Measurements from ENCODE around the gene OLFML1. TPM values are rescaled to one million over a fixed set of nuclear protein-coding genes. Genes with fewer than 3 reads are reported as not detected.

Gene OLFML1
- total RNA-seq, 6 experiments from 2014 or later, result 2.2 to 5.5 (median 3.0) TPM

DNA sequence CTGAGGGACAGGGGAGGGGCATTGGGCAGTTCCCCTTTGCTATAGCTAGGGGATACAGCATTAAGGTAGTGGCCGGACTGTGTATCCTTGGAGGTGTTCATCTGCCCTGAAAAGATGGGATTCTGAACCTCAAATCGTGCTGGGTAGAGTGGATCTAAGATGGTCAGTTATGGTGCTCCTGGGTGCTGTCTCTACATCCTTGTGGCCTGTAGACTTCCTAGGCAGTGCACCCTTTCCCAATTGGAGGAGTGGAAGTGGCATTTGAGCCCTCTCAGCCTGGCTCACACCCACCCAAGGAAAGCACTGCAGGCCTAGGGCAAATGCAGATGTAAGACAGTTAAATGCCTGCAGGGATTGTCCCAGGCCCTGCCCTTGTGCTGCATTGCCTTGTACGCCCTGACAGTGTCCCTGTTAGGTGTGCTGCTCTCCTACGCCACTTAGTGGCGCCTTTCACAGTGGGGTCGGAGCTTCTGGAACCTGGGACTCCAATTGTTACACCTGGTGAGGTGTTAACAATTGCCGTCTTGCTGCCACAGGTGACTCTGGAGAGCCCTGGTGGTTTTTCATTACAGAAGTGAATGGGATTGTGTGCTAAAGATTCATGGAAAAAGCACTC is 63.5 kb downstream of the OLFML1 start:
- Histone ChIP-seq H3K4me1 (peaks cover 0 to 9% (median 0%) of the 10 kb centered on the region in 4 donors), H3K4me3 (no peak overlapping the region), H3K27ac (no peak overlapping the region), H3K9me3 (no peaks in the 10 kb centered on the region), H3K36me3 (no peaks in the 10 kb centered on the region), H3K27me3 (no peaks in the 10 kb centered on the region)
- intact Hi-C loops (cut with DNase I), result no loop called here
- WGBS (ENCODE audit: insufficient coverage, low coverage, low lambda C conversion rate, missing lambda C conversion rate), result 57% methylated on average over 2 of the region's 7 CpGs
- ATAC-seq (peak; percentile 93 to 95 (median 94)), DNase-seq (peak; percentile 55 to 63 (median 62))
- TF ChIP-seq, protein P1, sequence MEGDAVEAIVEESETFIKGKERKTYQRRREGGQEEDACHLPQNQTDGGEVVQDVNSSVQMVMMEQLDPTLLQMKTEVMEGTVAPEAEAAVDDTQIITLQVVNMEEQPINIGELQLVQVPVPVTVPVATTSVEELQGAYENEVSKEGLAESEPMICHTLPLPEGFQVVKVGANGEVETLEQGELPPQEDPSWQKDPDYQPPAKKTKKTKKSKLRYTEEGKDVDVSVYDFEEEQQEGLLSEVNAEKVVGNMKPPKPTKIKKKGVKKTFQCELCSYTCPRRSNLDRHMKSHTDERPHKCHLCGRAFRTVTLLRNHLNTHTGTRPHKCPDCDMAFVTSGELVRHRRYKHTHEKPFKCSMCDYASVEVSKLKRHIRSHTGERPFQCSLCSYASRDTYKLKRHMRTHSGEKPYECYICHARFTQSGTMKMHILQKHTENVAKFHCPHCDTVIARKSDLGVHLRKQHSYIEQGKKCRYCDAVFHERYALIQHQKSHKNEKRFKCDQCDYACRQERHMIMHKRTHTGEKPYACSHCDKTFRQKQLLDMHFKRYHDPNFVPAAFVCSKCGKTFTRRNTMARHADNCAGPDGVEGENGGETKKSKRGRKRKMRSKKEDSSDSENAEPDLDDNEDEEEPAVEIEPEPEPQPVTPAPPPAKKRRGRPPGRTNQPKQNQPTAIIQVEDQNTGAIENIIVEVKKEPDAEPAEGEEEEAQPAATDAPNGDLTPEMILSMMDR (IDR thresholded peaks at IDR 0.05), result peak; percentile 51 to 68 (median 58)
- TF ChIP-seq POLR2A (IDR thresholded peaks at IDR 0.05), result no peak

DNA sequence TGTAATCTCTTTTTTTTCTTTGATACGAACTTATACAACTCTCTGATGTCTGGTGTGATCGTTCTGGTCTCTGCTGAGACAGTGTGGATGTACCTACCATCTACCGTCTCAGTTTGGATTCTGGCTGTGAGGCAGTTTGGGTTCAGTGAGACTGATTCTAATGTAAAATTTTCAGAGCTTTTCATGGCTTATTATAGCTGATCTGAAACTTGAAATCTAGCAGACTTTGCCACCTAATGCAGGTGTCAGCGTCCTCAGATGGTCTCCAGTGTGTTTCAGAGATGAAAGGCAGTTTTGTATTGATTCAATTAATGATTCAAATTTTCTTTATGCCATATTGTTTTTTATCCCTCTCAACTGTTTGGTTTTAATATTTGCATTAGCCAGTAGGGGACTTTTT is 64.4 kb downstream of the OLFML1 start:
- Histone ChIP-seq H3K27me3 (no peaks in the 10 kb centered on the region), H3K4me3 (no peak overlapping the region), H3K9me3 (no peaks in the 10 kb centered on the region), H3K27ac (no peak overlapping the region), H3K4me1 (peaks cover 0 to 13% (median 0%) of the 10 kb centered on the region in 4 donors), H3K36me3 (no peaks in the 10 kb centered on the region)
- no peak for TF ChIP-seq POLR2A (IDR thresholded peaks at IDR 0.05)
- TF ChIP-seq, protein P1 (IDR thresholded peaks at IDR 0.05), result no peak
- intact Hi-C loops (cut with DNase I), result no loop called here
- ATAC-seq (no peak), DNase-seq (no peak)
- WGBS (ENCODE audit: insufficient coverage, low coverage, low lambda C conversion rate, missing lambda C conversion rate), result 63% methylated on average over 4 of the region's 4 CpGs

DNA sequence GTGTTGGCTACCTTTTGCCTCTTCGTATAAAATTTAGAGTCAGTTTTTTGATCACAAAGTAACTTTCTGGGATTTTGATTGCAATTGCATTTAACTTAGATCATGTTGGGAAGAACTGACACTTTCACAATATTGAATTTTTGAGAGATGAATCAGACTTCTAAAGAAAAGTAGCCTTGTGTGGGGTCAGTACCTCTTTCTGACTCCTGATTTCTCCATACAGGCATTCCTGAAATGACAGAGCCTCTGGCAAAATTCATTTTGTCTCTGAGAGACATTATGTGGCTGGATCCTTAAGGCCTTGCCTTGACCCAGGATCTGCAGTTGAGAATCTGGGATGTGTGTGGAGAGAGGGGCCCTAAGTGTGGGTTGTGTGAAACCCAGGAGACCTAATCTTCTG is 66.3 kb downstream of the OLFML1 start:
- no peak for TF ChIP-seq POLR2A (IDR thresholded peaks at IDR 0.05)
- TF ChIP-seq, protein P1 (IDR thresholded peaks at IDR 0.05), result no peak
- no peaks in the 10 kb centered on the region for H3K9me3 ChIP-seq
- H3K36me3 ChIP-seq, result no peaks in the 10 kb centered on the region
- 71% methylated on average over 1 of the region's 1 CpG for WGBS (ENCODE audit: insufficient coverage, low coverage, low lambda C conversion rate, missing lambda C conversion rate)
- no peaks in the 10 kb centered on the region for H3K27me3 ChIP-seq
- DNase-seq (no peak), ATAC-seq (no peak)
- peaks cover 0 to 19% (median 3%) of the 10 kb centered on the region in 4 donors for H3K4me1 ChIP-seq
- intact Hi-C loops (cut with DNase I), result no loop called here
- no peak overlapping the region for H3K27ac ChIP-seq
- H3K4me3 ChIP-seq, result no peak overlapping the region

DNA sequence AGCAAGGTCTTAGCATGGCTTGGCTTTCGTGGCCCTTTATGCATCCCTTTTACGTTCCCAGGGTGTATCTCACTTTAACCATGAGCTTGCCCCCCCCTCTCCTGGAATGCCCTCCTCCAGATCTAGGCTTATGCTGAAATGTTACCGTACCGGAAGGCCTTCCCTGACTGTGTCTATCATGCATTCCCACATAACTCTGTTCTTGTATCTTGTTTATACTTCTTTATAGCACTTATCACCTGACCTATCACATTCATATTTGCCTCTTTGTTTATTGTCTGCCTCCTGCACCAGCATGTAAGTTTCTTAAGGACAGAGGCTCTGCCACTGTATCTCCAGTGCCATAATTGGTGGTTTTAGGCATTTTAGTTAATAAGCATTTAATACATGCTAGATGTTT is 67.4 kb downstream of the OLFML1 start:
- TF ChIP-seq, protein P1 (IDR thresholded peaks at IDR 0.05), result no peak
- TF ChIP-seq POLR2A (IDR thresholded peaks at IDR 0.05), result no peak
- no peak overlapping the region for H3K27ac ChIP-seq
- no peaks in the 10 kb centered on the region for H3K36me3 ChIP-seq
- no peaks in the 10 kb centered on the region for H3K27me3 ChIP-seq
- peaks cover 0 to 19% (median 3%) of the 10 kb centered on the region in 4 donors for H3K4me1 ChIP-seq
- no peak overlapping the region for H3K4me3 ChIP-seq
- WGBS (ENCODE audit: insufficient coverage, low coverage, low lambda C conversion rate, missing lambda C conversion rate), result 88% methylated on average over 4 of the region's 4 CpGs
- no peak for DNase-seq
- intact Hi-C loops (cut with DNase I), result no loop called here
- no peak for ATAC-seq
- no peaks in the 10 kb centered on the region for H3K9me3 ChIP-seq

All from right lobe of liver (tissue), 6 donors.